ENCODE measurements around the gene KYNU. TPM values are rescaled to one million over a fixed set of nuclear protein-coding genes. Genes with fewer than 3 reads are reported as not detected.

The KYNU gene
- total and polyA plus RNA-seq, 9 of the 15 experiments (the other 6 are each of a cell fraction or from before 2014, with no cell fraction given): 2.6 to 11.6 (median 7.2) TPM

DNA sequence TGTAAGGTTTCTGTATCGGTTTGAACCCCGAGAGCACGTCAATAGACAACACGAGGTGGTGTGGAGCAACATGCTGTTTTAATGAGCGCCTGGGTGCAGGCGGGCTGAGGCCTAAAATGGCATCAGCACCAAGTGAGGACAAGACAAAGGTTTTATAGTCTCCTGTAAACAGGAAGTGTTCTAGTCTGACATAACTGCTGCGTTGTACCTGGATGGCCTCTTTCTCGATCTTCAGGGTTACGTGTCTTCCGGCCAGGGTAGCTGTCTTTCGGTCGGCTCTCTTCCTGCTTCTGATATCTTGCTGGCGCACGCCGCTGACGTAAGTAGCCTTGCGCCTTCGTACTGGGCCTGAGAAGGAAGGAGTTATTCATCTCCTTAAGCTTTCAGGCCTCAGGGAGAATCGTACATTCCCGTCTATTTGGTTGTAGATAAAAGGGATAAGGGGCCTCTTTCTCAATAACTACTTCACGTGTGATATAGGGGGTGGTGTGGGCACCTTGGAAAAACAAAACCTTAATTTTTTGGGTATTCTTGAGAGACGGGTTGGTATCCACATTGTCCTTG, 53.5 kb downstream of the KYNU start:
- Histone ChIP-seq H3K36me3 (ENCODE audit: control insufficient read depth, insufficient read depth, low read length) (no peaks in the 10 kb centered on the region), H4K20me1 (replicated peaks; ENCODE audit: control insufficient read depth, insufficient read depth, low read length) (no peaks in the 10 kb centered on the region), H3K79me2 (ENCODE audit: control insufficient read depth, insufficient read depth, low read length) (no peaks in the 10 kb centered on the region; the same call in 1 of the 3 replicates), H3K27me3 (ENCODE audit: control insufficient read depth in 2 of 2, insufficient read depth in 2 of 2, low read length in 2 of 2) (no peaks in the 10 kb centered on the region), H3K4me2 (ENCODE audit: insufficient read depth, low read length) (peak overlapping the region; percentile 75), H3K4me1 (replicated peaks in 1 of 2; ENCODE audit: control insufficient read depth in 2 of 2, insufficient read depth in 2 of 2, low read length in 2 of 2) (no peaks in the 10 kb centered on the region), H3K27ac (ENCODE audit: extremely low read depth, low read depth, low read length) (peak overlapping the region; percentile 68), H2AFZ (ENCODE audit: low read depth, low read length) (peak overlapping the region; percentile 75), H3K9ac (ENCODE audit: insufficient read depth in 1 of 2, low read depth in 2 of 2, low read length in 2 of 2) (peak overlapping the region in 1 of 2 experiments; percentile 40; a peak in 2 of 4 replicates), H3K4me3 (peak overlapping the region; percentile 32), H3K9me3 (replicated peaks; ENCODE audit: control insufficient read depth, insufficient read depth, low read depth, low read length) (no peaks in the 10 kb centered on the region), H3K9me1 (ENCODE audit: control insufficient read depth, insufficient read depth, low read length) (no peaks in the 10 kb centered on the region)
- peak; percentile 34 to 91 (median 40) for DNase-seq (ENCODE audit: extremely low read depth in 1 of 4, low spot score in 3 of 4)
- BruUV-seq (replicated peaks): no TSS peak
- CTCF ChIA-PET (ENCODE audit: low intra/inter-chr PET ratio): no interaction called here
- 2% methylated on average over 22 of the region's 22 CpGs for WGBS (ENCODE audit: insufficient coverage, low coverage, missing lambda C conversion rate)
- ATAC-seq: peak; percentile 86
- in situ Hi-C loops (cut with MboI): no loop called here
- FAIRE-seq: peak; percentile 87
- POLR2A ChIA-PET: interaction anchor here (0.7 to 1.5 kb wide), 5 partner anchors 15 to 257 kb away, joined by 3 to 4 read pairs (median 3); no protein-coding TSS in a partner anchor
- intact Hi-C loops (cut with micrococcal nuclease): no loop called here
- TF ChIP-seq ZNF316 (IDR thresholded peaks at IDR 0.05) (no peak), C11orf30 (IDR thresholded peaks at IDR 0.05; ENCODE audit: low read depth) (peak; percentile 52; the same call in 1 of the 2 replicates), NR2C2 (CRISPR knock-in tag; IDR thresholded peaks at IDR 0.05) (no peak), NR2C2 (tag; IDR thresholded peaks at IDR 0.05) (peak; percentile 66), ESRRA (IDR thresholded peaks at IDR 0.05; ENCODE audit: borderline replicate concordance, low read depth) (no peak), RBFOX2 (IDR thresholded peaks at IDR 0.05; ENCODE audit: low read depth, low read length) (peak; percentile 40), NR2C1 (IDR thresholded peaks at IDR 0.05) (no peak), NR2C1 (tag; IDR thresholded peaks at IDR 0.05) (peak; percentile 39), SOX6 (IDR thresholded peaks at IDR 0.05) (0 out of 2 replicates have a peak, but pooled peaks have one; percentile 12), POLR2H (tag; IDR thresholded peaks at IDR 0.05; ENCODE audit: low read depth) (peak; percentile 74), POLR2A (conservative IDR thresholded peaks at IDR 0.05) (peak; percentile 72), NEUROD1 (IDR thresholded peaks at IDR 0.05; ENCODE audit: borderline replicate concordance, low read depth, low read length, partially characterized antibody) (no peak)
- TF ChIP-seq, protein P1, sequence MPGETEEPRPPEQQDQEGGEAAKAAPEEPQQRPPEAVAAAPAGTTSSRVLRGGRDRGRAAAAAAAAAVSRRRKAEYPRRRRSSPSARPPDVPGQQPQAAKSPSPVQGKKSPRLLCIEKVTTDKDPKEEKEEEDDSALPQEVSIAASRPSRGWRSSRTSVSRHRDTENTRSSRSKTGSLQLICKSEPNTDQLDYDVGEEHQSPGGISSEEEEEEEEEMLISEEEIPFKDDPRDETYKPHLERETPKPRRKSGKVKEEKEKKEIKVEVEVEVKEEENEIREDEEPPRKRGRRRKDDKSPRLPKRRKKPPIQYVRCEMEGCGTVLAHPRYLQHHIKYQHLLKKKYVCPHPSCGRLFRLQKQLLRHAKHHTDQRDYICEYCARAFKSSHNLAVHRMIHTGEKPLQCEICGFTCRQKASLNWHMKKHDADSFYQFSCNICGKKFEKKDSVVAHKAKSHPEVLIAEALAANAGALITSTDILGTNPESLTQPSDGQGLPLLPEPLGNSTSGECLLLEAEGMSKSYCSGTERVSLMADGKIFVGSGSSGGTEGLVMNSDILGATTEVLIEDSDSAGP (CRISPR knock-in tag; IDR thresholded peaks at IDR 0.05): no peak
- TF ChIP-seq, protein P2, sequence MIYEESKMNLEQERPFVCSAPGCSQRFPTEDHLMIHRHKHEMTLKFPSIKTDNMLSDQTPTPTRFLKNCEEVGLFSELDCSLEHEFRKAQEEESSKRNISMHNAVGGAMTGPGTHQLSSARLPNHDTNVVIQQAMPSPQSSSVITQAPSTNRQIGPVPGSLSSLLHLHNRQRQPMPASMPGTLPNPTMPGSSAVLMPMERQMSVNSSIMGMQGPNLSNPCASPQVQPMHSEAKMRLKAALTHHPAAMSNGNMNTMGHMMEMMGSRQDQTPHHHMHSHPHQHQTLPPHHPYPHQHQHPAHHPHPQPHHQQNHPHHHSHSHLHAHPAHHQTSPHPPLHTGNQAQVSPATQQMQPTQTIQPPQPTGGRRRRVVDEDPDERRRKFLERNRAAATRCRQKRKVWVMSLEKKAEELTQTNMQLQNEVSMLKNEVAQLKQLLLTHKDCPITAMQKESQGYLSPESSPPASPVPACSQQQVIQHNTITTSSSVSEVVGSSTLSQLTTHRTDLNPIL (CRISPR knock-in tag; IDR thresholded peaks at IDR 0.05): no peak
- TF ChIP-seq, protein P3, sequence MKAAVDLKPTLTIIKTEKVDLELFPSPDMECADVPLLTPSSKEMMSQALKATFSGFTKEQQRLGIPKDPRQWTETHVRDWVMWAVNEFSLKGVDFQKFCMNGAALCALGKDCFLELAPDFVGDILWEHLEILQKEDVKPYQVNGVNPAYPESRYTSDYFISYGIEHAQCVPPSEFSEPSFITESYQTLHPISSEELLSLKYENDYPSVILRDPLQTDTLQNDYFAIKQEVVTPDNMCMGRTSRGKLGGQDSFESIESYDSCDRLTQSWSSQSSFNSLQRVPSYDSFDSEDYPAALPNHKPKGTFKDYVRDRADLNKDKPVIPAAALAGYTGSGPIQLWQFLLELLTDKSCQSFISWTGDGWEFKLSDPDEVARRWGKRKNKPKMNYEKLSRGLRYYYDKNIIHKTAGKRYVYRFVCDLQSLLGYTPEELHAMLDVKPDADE (conservative IDR thresholded peaks at IDR 0.05; ENCODE audit: control insufficient read depth, low read depth, low read length): no peak
- TF ChIP-seq, protein P4, sequence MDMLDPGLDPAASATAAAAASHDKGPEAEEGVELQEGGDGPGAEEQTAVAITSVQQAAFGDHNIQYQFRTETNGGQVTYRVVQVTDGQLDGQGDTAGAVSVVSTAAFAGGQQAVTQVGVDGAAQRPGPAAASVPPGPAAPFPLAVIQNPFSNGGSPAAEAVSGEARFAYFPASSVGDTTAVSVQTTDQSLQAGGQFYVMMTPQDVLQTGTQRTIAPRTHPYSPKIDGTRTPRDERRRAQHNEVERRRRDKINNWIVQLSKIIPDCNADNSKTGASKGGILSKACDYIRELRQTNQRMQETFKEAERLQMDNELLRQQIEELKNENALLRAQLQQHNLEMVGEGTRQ (CRISPR knock-in tag; IDR thresholded peaks at IDR 0.05): no peak
- TF ChIP-seq, protein P5, sequence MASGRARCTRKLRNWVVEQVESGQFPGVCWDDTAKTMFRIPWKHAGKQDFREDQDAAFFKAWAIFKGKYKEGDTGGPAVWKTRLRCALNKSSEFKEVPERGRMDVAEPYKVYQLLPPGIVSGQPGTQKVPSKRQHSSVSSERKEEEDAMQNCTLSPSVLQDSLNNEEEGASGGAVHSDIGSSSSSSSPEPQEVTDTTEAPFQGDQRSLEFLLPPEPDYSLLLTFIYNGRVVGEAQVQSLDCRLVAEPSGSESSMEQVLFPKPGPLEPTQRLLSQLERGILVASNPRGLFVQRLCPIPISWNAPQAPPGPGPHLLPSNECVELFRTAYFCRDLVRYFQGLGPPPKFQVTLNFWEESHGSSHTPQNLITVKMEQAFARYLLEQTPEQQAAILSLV (tag; IDR thresholded peaks at IDR 0.05): no peak

All from K562 (cell line).